ENCODE data around the gene CIZ1.
"Not testable (repeated sequence)": the region's sequence is repeated elsewhere in the genome, so short reads cannot be mapped to it uniquely, and the experiment has no call there.

The CIZ1 gene

GRCh38 chr9:128191406-128192046, at the start of gene CIZ1:
Gene CIZ1 (minus strand): TSS chr9:128191572. CDS start chr9:128190857, 715 bp downstream.
- Histone ChIP-seq H3K4me1 (ENCODE audit: control insufficient read depth, insufficient read depth, low read length) (peaks cover 5% of the 10 kb centered on the region), H3K36me3 (ENCODE audit: control insufficient read depth, insufficient read depth, low read length) (peaks cover 3% of the 10 kb centered on the region), H3K27me3 (ENCODE audit: control insufficient read depth, insufficient read depth, low read length) (no peaks in the 10 kb centered on the region), H3K9ac (ENCODE audit: low read depth, low read length) (peak within 1 kb of the TSS; percentile 83), H3K4me3 (ENCODE audit: low read depth, low read length) (peak within 1 kb of the TSS; percentile 89), H3K9me3 (ENCODE audit: control insufficient read depth, insufficient read depth, low read length) (no peaks in the 10 kb centered on the region)

- no peak overlapping the region for H3K9ac ChIP-seq (ENCODE audit: low read depth, low read length)
- H3K9me3 ChIP-seq (ENCODE audit: control insufficient read depth, insufficient read depth, low read length) = no peaks in the 10 kb centered on the region
- no peaks in the 10 kb centered on the region for H3K27me3 ChIP-seq (ENCODE audit: control insufficient read depth, insufficient read depth, low read length)
- H3K4me1 ChIP-seq (ENCODE audit: control insufficient read depth, insufficient read depth, low read length) = no peaks in the 10 kb centered on the region
- H3K4me3 ChIP-seq (ENCODE audit: low read depth, low read length) = no peak overlapping the region
- peaks cover 2% of the 10 kb centered on the region for H3K36me3 ChIP-seq (ENCODE audit: control insufficient read depth, insufficient read depth, low read length)
Observed at GRCh38 chr9:128233817-128234406, 42.5 kb upstream of the CIZ1 start.

GRCh38 chr9:128232528-128233428, 41.4 kb upstream of the CIZ1 start:
- Histone ChIP-seq H3K9ac (ENCODE audit: low read depth, low read length) (no peak overlapping the region), H3K27me3 (ENCODE audit: control insufficient read depth, insufficient read depth, low read length) (no peaks in the 10 kb centered on the region), H3K36me3 (ENCODE audit: control insufficient read depth, insufficient read depth, low read length) (peaks cover 2% of the 10 kb centered on the region), H3K4me3 (ENCODE audit: low read depth, low read length) (no peak overlapping the region), H3K9me3 (ENCODE audit: control insufficient read depth, insufficient read depth, low read length) (no peaks in the 10 kb centered on the region), H3K4me1 (ENCODE audit: control insufficient read depth, insufficient read depth, low read length) (no peaks in the 10 kb centered on the region)

GRCh38 chr9:128231638-128232527, 40.5 kb upstream of the CIZ1 start:
- no peak overlapping the region for H3K9ac ChIP-seq (ENCODE audit: low read depth, low read length)
- H3K4me3 ChIP-seq (ENCODE audit: low read depth, low read length) = no peak overlapping the region
- peaks cover 2% of the 10 kb centered on the region for H3K36me3 ChIP-seq (ENCODE audit: control insufficient read depth, insufficient read depth, low read length)

GRCh38 chr9:128230897-128231296, 39.5 kb upstream of the CIZ1 start:
- H3K4me3 ChIP-seq (ENCODE audit: low read depth, low read length); H3K9me3 ChIP-seq (ENCODE audit: control insufficient read depth, insufficient read depth, low read length); H3K36me3 ChIP-seq (ENCODE audit: control insufficient read depth, insufficient read depth, low read length); H3K27me3 ChIP-seq (ENCODE audit: control insufficient read depth, insufficient read depth, low read length); H3K4me1 ChIP-seq (ENCODE audit: control insufficient read depth, insufficient read depth, low read length); H3K9ac ChIP-seq (ENCODE audit: low read depth, low read length): not testable (repeated sequence)

More at GRCh38 chr9:128231638-128232527, 40.5 kb upstream of the CIZ1 start:
- Histone ChIP-seq H3K27me3 (ENCODE audit: control insufficient read depth, insufficient read depth, low read length) (no peaks in the 10 kb centered on the region), H3K9me3 (ENCODE audit: control insufficient read depth, insufficient read depth, low read length) (no peaks in the 10 kb centered on the region), H3K4me1 (ENCODE audit: control insufficient read depth, insufficient read depth, low read length) (no peaks in the 10 kb centered on the region)

- H3K4me3 ChIP-seq (ENCODE audit: low read depth, low read length) = no peak overlapping the region
- no peaks in the 10 kb centered on the region for H3K27me3 ChIP-seq (ENCODE audit: control insufficient read depth, insufficient read depth, low read length)
- H3K9ac ChIP-seq (ENCODE audit: low read depth, low read length) = no peak overlapping the region
- no peaks in the 10 kb centered on the region for H3K9me3 ChIP-seq (ENCODE audit: control insufficient read depth, insufficient read depth, low read length)
- H3K36me3 ChIP-seq (ENCODE audit: control insufficient read depth, insufficient read depth, low read length) = peaks cover 15% of the 10 kb centered on the region
- no peaks in the 10 kb centered on the region for H3K4me1 ChIP-seq (ENCODE audit: control insufficient read depth, insufficient read depth, low read length)
Observed at GRCh38 chr9:128226412-128226801, 35.0 kb upstream of the CIZ1 start.

- no peaks in the 10 kb centered on the region for H3K9me3 ChIP-seq (ENCODE audit: control insufficient read depth, insufficient read depth, low read length)
- H3K4me1 ChIP-seq (ENCODE audit: control insufficient read depth, insufficient read depth, low read length) = no peaks in the 10 kb centered on the region
- H3K4me3 ChIP-seq (ENCODE audit: low read depth, low read length) = no peak overlapping the region
- H3K9ac ChIP-seq (ENCODE audit: low read depth, low read length) = no peak overlapping the region
- no peaks in the 10 kb centered on the region for H3K27me3 ChIP-seq (ENCODE audit: control insufficient read depth, insufficient read depth, low read length)
- peaks cover 19% of the 10 kb centered on the region for H3K36me3 ChIP-seq (ENCODE audit: control insufficient read depth, insufficient read depth, low read length)
Observed at GRCh38 chr9:128225770-128226411, 34.5 kb upstream of the CIZ1 start.

GRCh38 chr9:128224877-128225276, 33.5 kb upstream of the CIZ1 start:
- Histone ChIP-seq H3K4me3 (ENCODE audit: low read depth, low read length) (no peak overlapping the region), H3K27me3 (ENCODE audit: control insufficient read depth, insufficient read depth, low read length) (no peaks in the 10 kb centered on the region), H3K9ac (ENCODE audit: low read depth, low read length) (no peak overlapping the region), H3K4me1 (ENCODE audit: control insufficient read depth, insufficient read depth, low read length) (no peaks in the 10 kb centered on the region), H3K9me3 (ENCODE audit: control insufficient read depth, insufficient read depth, low read length) (no peaks in the 10 kb centered on the region), H3K36me3 (ENCODE audit: control insufficient read depth, insufficient read depth, low read length) (peaks cover 23% of the 10 kb centered on the region)

GRCh38 chr9:128222880-128223670, 31.7 kb upstream of the CIZ1 start:
- no peaks in the 10 kb centered on the region for H3K9me3 ChIP-seq (ENCODE audit: control insufficient read depth, insufficient read depth, low read length)
- no peak overlapping the region for H3K4me3 ChIP-seq (ENCODE audit: low read depth, low read length)
- H3K27me3 ChIP-seq (ENCODE audit: control insufficient read depth, insufficient read depth, low read length) = no peaks in the 10 kb centered on the region
- H3K4me1 ChIP-seq (ENCODE audit: control insufficient read depth, insufficient read depth, low read length) = no peaks in the 10 kb centered on the region
- H3K9ac ChIP-seq (ENCODE audit: low read depth, low read length) = no peak overlapping the region
- H3K36me3 ChIP-seq (ENCODE audit: control insufficient read depth, insufficient read depth, low read length) = peaks cover 23% of the 10 kb centered on the region

- Histone ChIP-seq H3K4me3 (ENCODE audit: low read depth, low read length) (no peak overlapping the region), H3K27me3 (ENCODE audit: control insufficient read depth, insufficient read depth, low read length) (no peaks in the 10 kb centered on the region), H3K4me1 (ENCODE audit: control insufficient read depth, insufficient read depth, low read length) (no peaks in the 10 kb centered on the region), H3K9me3 (ENCODE audit: control insufficient read depth, insufficient read depth, low read length) (no peaks in the 10 kb centered on the region), H3K9ac (ENCODE audit: low read depth, low read length) (no peak overlapping the region), H3K36me3 (ENCODE audit: control insufficient read depth, insufficient read depth, low read length) (peaks cover 23% of the 10 kb centered on the region)
Observed at GRCh38 chr9:128222026-128222425, 30.7 kb upstream of the CIZ1 start.
